H7 (cell line): ENCODE measurements around the gene POLR2E. TPM values are rescaled to one million over a fixed set of nuclear protein-coding genes. Genes with fewer than 3 reads are reported as not detected.

Experiments used
- DNase-seq: peaks from one replicate; pipeline ENCODE4 v3.0.0; 2012
- H3K27me3 ChIP-seq: 2 replicates; pipeline ENCODE4 v1.6.0; 2011; ENCODE audit warnings: mild to moderate bottlenecking, low read length; ENCODE audit not compliant: control insufficient read depth, insufficient read depth
- H3K36me3 ChIP-seq: replicated peaks from 2 replicates; pipeline ENCODE4 v1.5.1; 2011; ENCODE audit warnings: low read length; ENCODE audit not compliant: control insufficient read depth, insufficient read depth
- H3K4me3 ChIP-seq: 2 replicates; pipeline ENCODE4 v1.5.1; 2011; ENCODE audit warnings: low read depth, mild to moderate bottlenecking, control low read depth, low read length, moderate library complexity; ENCODE audit not compliant: insufficient read depth
- total RNA-seq: library from RNA; depleted of rRNA; stranded (reverse); fragments of >200 nt; shearing (Covaris generic); gene quantifications from 2 replicates; pipeline ENCODE4 v1.2.3, GENCODE V29; 2014

The POLR2E gene
- total RNA-seq, 1 experiment from 2014 or later = 283 TPM

DNA sequence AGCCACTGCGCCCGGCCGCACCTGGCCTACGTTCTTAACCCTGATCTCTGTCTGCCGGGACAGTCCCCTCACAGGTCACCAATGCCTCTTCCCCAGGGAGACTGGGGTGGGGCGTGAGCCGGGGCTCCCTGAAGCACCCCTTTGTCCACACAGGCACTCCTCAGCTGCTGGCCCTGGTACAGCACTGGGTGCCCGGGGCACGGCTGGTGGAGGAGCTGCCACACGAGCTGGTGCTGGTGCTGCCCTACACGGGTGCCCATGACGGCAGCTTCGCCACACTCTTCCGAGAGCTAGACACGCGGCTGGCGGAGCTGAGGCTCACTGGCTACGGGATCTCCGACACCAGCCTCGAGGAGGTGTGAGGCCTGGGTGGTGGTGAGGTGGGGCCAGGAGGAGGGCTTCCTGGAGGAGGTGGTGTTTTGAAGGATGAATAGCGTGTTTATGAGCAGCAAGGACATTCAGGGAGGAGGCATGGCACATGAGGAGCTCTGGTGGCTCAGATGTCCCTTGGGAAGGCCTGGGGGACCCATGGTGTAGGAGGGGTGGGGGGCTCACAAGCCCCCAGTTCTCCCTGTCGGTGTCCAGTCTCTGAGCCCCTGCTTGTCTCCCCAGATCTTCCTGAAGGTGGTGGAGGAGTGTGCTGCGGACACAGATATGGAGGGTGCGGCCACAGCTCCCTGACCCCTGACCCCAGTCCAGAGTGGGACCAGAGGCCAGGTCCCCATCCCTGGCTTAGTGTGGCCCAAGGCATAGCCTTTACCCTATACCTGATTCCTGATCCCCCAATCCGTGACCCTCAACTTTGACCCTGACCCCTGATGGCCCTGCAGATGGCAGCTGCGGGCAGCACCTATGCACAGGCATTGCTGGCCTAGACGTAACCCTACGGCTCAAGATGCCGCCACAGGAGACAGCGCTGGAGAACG, 41.7 kb downstream of the POLR2E start:
- DNase-seq = no peak
- Histone ChIP-seq H3K36me3 (no peaks in the 10 kb centered on the region), H3K27me3 (no peaks in the 10 kb centered on the region), H3K4me3 (no peak overlapping the region)

DNA sequence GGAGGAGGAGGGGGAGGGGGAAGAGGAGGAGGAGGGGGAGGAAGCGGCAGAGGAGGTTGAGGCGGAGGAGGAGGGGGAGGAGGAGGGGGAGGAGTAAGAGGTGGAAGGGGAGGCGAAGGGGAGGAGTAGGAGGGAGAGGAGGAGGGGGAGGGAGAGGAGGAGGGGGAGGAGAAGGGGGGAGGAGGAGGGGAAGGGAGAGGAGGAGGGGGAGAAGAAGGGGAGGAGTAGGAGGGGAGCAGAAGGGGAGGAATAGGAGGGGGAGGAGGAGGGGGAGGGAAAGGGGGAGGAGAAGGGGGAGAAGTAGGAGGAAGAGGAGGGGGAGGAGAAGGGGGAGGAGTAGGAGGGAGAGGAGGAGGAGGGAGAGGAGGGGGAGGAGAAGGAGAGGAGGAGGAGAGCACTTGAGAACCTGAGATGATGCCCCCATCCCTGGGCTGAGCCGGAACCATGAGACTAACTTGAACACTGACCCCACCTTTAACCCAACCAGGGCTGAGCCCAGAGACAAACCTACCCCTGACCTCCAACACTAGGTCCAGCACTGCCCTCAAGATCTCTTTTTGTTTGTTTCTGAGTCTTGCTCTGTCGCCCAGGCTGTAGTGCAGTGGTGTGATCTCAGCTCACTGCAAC, 42.7 kb downstream of the POLR2E start:
- no peak overlapping the region for H3K4me3 ChIP-seq
- H3K27me3 ChIP-seq = no peaks in the 10 kb centered on the region
- DNase-seq = no peak
- H3K36me3 ChIP-seq = no peaks in the 10 kb centered on the region

DNA sequence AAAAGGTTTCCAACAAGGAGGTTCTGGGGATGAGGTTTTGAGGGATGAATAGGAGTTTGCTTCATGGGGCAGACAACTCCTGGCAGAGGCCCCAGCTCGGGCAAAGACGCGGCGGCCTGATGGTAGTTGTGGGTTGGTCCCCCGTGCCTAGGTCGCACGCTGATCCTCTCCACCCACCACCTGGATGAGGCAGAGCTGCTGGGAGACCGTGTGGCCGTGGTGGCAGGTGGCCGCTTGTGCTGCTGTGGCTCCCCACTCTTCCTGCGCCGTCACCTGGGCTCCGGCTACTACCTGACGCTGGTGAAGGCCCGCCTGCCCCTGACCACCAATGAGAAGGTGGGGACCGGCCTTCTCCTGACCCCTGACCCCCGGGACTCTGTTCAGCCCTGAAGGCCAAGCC, 43.4 kb downstream of the POLR2E start:
- DNase-seq = no peak
- no peaks in the 10 kb centered on the region for H3K27me3 ChIP-seq
- no peak overlapping the region for H3K4me3 ChIP-seq
- no peaks in the 10 kb centered on the region for H3K36me3 ChIP-seq

DNA sequence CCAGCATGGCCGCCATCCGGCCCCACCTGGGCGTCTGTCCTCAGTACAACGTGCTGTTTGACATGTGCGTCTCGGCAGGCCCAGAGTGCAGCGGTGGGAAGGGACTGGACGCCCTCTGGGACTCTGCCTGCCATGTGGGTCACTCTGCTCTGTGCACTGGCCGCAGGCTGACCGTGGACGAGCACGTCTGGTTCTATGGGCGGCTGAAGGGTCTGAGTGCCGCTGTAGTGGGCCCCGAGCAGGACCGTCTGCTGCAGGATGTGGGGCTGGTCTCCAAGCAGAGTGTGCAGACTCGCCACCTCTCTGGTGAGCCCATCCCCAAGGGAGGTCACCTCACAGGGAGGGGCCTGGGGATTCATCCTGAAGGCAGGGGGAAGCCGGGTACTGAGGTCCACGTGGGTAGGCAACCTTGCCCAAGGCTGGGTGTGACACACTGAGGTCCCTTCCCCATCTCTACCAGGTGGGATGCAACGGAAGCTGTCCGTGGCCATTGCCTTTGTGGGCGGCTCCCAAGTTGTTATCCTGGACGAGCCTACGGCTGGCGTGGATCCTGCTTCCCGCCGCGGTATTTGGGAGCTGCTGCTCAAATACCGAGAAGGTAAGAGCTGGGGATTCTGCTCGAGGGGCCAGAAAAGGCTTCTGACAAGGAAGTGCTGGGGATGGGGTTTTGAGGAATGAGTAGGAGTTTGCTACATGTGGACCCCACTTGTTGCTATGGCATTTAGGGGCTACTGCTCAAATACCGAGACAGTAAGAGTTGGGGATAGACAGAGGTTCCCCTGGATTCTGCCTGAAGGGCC, 44.0 kb downstream of the POLR2E start:
- no peaks in the 10 kb centered on the region for H3K36me3 ChIP-seq
- no peak overlapping the region for H3K4me3 ChIP-seq
- no peak for DNase-seq
- H3K27me3 ChIP-seq = no peaks in the 10 kb centered on the region

- no peaks in the 10 kb centered on the region for H3K27me3 ChIP-seq
- no peak for DNase-seq
- no peak overlapping the region for H3K4me3 ChIP-seq
- no peaks in the 10 kb centered on the region for H3K36me3 ChIP-seq
Measured at GRCh38 chr19:1049800-1050199, 45.4 kb downstream of the POLR2E start.

DNA sequence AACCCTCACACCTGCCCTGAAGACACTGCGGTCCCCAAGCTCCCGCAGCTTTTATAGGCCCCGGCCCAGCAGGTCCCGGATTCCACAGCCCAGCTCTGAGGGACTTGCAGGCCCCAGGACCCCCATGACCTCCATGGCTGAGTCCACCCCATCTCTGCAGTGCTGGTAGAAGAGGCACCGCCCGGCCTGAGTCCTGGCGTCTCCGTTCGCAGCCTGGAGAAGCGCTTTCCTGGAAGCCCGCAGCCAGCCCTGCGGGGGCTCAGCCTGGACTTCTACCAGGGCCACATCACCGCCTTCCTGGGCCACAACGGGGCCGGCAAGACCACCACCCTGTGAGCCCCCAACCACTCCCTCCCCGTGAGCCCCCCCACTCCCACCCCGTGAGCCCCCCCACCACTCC, 46.1 kb downstream of the POLR2E start:
- Histone ChIP-seq H3K27me3 (no peaks in the 10 kb centered on the region), H3K36me3 (no peaks in the 10 kb centered on the region), H3K4me3 (no peak overlapping the region)
- DNase-seq = no peak

- H3K4me3 ChIP-seq = no peak overlapping the region
- H3K36me3 ChIP-seq = no peaks in the 10 kb centered on the region
- peak; percentile 94 for DNase-seq
- H3K27me3 ChIP-seq = no peaks in the 10 kb centered on the region
Measured at GRCh38 chr19:1047696-1048147, 47.5 kb downstream of the POLR2E start.

DNA sequence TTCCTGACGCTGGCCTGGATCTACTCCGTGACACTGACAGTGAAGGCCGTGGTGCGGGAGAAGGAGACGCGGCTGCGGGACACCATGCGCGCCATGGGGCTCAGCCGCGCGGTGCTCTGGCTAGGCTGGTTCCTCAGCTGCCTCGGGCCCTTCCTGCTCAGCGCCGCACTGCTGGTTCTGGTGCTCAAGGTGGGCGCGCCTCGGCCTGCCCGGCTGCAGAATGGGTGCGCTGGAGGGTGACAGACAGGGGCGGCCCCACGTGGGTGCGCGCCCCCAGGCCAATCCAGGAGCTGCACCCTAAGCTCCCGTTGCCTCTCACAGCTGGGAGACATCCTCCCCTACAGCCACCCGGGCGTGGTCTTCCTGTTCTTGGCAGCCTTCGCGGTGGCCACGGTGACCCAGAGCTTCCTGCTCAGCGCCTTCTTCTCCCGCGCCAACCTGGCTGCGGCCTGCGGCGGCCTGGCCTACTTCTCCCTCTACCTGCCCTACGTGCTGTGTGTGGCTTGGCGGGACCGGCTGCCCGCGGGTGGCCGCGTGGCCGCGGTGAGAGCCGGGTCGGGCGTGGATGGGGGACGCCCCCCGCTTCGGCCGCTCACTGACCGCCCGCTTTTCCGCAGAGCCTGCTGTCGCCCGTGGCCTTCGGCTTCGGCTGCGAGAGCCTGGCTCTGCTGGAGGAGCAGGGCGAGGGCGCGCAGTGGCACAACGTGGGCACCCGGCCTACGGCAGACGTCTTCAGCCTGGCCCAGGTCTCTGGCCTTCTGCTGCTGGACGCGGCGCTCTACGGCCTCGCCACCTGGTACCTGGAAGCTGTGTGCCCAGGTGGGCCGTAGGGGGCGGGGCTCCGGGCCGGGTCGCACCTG, 48.1 kb downstream of the POLR2E start:
- DNase-seq = no peak
- no peaks in the 10 kb centered on the region for H3K27me3 ChIP-seq
- no peaks in the 10 kb centered on the region for H3K36me3 ChIP-seq
- no peak overlapping the region for H3K4me3 ChIP-seq

DNA sequence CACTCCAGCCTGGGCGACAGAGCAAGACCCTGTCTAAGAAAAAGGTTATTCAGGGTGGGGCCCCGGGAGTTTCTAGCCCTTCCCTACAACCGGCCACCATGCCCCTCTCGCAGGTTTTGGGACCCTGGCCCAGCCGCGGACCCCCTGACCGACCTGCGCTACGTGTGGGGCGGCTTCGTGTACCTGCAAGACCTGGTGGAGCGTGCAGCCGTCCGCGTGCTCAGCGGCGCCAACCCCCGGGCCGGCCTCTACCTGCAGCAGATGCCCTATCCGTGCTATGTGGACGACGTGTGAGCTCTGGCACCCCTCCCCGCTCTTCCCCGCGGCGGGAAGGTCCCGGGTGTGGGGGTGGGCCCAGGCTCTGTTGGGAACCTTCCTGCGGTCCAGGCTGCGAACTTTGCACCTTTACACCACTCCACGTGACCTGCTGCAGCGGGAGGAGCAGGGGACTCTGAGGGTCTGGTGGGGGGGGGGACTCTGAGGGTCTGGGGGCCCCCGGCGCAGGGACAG, 49.0 kb downstream of the POLR2E start:
- H3K4me3 ChIP-seq = no peak overlapping the region
- H3K27me3 ChIP-seq = no peaks in the 10 kb centered on the region
- no peak for DNase-seq
- H3K36me3 ChIP-seq = no peaks in the 10 kb centered on the region

GRCh38 chr19:1045247-1045603, 50.0 kb downstream of the POLR2E start:
- no peaks in the 10 kb centered on the region for H3K27me3 ChIP-seq
- no peaks in the 10 kb centered on the region for H3K36me3 ChIP-seq
- H3K4me3 ChIP-seq = no peak overlapping the region
- peak; percentile 97 for DNase-seq

GRCh38 chr19:1042689-1043511, 52.3 kb downstream of the POLR2E start:
- Histone ChIP-seq H3K27me3 (no peaks in the 10 kb centered on the region), H3K4me3 (no peak overlapping the region), H3K36me3 (peaks cover 1% of the 10 kb centered on the region; the same call in 1 of the 2 replicates)
- peak; percentile 67 for DNase-seq

- H3K27me3 ChIP-seq = no peaks in the 10 kb centered on the region
- DNase-seq = no peak
- H3K36me3 ChIP-seq = peaks cover 5% of the 10 kb centered on the region
- H3K4me3 ChIP-seq = no peak overlapping the region
Measured at GRCh38 chr19:1041835-1042685, 53.1 kb downstream of the POLR2E start.
